ENCODE data around the gene TMEM63A.
A peak's percentile ranks its signal among the peaks of the same experiment; 100 is the strongest.

TMEM63A gene

GRCh38 chr1:225863167-225863566, 19.0 kb downstream of the TMEM63A start:
- DNase-seq = no peak

- DNase-seq = no peak
Observed at GRCh38 chr1:225862581-225862950, 19.6 kb downstream of the TMEM63A start.

GRCh38 chr1:225861834-225862580, 20.2 kb downstream of the TMEM63A start:
- DNase-seq = no peak

DNA sequence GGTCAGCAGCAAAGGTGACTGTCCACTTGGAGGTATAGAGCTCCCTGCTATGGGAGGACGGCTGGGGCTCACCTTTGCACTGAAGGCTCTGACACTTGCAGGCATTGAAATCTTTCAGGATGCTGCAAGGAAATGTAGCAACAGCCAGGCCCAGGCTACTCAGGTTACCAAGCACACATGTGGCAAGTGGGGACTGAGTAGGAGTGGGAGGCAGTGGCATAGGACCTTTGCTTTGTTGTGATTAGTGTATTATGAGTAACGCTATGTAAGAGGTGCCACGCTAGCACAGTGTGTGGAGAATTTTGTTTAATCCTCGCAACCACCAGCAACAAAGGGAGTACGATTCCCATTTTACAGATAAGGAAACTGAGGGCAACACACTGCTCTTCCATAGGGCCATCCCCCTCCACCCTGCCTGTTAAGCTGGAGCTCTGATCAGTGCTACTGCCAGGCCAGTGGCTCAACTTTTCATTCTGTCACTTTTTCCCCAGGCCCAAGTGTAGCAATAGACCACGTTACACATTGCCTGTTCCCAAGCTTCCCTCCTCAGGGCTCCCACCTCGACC, 21.2 kb downstream of the TMEM63A start:
- no peak for DNase-seq

DNA sequence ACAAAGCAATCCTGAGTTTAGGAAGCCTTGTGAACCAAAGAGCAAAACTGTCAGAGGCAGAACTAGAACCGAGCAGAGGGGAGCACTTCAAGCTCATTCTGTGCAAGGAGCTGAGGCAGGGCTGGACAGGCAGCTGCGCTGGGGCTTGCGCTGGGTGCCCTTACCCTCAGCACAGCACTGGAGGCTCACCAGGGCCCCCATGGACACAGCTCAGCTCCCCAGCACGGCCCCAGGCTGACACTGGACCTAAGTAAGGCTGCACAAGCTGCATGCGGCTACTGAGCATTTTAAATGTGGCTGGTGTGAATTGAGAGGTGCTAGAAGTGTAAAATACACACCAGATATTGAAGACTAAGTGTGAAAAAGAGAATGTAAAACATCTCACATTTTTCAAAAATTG, 22.1 kb downstream of the TMEM63A start:
- DNase-seq = no peak

DNA sequence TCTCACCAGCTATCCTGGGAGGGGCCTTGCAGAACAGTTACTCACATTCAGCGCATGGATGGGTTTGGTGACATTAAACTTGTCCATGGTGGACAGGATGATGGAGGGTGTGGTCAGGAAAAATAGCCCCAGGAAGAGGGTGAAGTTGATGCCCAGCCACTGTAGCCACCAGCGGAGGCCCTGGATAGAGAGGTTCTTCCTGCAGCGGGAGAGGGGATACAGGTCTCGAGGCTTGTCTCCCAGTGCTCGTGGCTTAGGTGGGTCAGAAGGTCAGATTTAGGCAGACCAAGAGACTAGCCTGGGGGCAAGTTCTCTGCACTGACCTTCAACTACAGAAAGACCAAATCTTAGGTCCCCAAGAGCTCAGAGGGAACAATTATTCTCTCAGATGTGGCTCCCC, 23.0 kb downstream of the TMEM63A start:
- no peak for DNase-seq

DNA sequence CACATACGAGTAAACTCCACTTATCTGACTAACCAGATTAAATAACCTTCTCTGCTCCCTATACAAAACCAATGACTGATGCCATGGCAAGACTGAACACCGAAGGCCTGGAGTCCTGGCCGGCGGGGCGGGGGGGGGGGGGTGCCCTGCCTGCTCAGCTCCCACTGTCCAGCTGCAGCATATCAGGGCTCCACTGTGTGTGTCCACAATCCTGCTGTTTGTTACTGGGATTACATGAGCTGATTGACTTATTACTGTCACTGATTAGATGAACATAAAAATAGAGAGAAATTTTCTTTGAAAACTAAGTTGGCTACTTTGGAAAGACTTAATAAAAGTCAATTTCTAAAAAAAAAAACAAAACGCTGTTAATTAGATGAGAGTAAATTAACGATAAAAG, 24.9 kb downstream of the TMEM63A start:
- no peak for DNase-seq

GRCh38 chr1:225855503-225856300, 26.5 kb downstream of the TMEM63A start:
- no peak for DNase-seq

GRCh38 chr1:225853441-225853840, 28.7 kb downstream of the TMEM63A start:
- no peak for DNase-seq

- DNase-seq = no peak
Observed at GRCh38 chr1:225852413-225853124, 29.6 kb downstream of the TMEM63A start.

DNA sequence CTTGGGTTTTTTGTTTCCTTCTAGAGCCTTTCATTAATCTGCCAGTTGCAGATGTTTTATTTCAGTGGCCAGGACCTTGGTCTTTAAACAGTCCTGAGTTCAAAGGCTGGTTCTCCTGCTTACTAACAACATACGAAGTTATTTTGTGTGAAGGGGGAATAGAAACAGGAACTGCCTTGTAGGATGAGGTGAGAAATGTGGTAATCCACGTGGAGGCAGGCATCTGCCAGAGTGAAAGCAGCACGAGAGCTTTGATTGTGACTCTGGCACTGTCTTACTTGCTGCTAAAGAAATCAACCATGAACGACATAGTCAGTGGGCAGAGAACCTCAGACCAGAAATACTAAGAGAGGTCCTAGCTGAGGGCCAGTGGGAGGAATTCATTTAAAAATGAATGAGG, 30.4 kb downstream of the TMEM63A start:
- DNase-seq = no peak

- DNase-seq = no peak
Observed at GRCh38 chr1:225850370-225850769, 31.8 kb downstream of the TMEM63A start.

DNA sequence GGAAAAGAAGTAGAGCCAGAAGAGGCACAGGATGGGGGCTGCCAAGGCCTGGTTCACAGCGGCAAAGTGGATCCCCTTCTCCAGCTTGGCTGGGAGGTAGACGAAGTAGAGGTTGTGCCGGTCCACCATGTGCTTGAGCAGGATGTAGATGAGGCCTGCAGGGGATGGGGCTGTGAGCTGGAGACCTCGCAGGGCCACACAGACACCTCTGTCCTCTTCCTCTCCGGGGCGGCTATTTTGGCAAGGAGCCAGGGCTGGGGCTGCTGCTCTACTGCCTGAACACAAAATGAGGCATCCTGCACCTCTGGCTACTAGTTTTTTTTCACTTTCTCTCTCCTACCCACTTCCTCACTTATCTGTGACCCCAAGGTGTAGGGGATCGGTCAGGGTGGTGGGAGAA, 32.3 kb downstream of the TMEM63A start:
- DNase-seq = no peak

DNA sequence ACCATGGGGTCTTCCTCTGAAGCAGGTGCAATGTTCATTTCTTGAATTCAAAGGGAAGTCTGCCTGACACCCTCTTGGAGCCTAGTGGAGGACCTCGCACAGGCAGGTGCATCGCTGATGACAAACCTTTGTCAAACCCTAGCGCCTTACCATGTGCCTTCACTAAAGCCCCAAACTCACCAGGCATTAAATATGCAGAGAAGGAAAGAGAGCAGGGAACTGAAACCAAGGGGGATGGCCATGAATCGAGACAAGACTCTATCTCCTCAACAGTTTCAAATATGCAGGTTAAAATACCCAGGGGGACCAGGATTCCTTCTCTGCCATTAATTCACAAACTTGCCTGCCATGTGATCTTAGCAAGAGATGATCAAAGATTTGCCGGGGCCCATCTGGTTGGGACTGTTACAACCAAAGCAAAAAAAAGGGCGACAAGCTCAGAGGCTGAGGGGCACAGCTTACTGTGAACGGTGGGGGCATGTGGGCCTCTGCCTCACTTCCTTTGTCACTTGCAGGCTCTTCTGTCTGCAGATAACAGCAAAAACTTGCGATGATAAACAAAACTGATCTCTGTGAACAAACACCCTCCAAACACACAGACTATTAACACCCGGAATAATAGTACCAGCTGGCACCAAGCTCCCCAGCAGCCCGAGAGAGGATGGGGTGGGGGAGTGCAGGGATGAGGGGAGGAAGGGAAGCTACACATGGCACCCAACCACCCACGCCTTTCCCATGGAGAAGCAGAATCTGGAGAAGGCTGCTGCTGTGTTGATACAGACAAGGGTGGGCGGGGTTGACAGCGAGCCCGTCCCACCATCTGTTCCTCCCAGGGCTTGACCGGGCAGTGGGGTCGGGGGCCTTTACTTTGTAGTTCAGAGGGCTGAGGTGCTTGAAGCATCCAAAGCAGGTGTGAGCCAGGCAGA, 33.9 kb downstream of the TMEM63A start:
- DNase-seq = no peak

- DNase-seq = no peak
Observed at GRCh38 chr1:225847610-225848009, 34.6 kb downstream of the TMEM63A start.

DNA sequence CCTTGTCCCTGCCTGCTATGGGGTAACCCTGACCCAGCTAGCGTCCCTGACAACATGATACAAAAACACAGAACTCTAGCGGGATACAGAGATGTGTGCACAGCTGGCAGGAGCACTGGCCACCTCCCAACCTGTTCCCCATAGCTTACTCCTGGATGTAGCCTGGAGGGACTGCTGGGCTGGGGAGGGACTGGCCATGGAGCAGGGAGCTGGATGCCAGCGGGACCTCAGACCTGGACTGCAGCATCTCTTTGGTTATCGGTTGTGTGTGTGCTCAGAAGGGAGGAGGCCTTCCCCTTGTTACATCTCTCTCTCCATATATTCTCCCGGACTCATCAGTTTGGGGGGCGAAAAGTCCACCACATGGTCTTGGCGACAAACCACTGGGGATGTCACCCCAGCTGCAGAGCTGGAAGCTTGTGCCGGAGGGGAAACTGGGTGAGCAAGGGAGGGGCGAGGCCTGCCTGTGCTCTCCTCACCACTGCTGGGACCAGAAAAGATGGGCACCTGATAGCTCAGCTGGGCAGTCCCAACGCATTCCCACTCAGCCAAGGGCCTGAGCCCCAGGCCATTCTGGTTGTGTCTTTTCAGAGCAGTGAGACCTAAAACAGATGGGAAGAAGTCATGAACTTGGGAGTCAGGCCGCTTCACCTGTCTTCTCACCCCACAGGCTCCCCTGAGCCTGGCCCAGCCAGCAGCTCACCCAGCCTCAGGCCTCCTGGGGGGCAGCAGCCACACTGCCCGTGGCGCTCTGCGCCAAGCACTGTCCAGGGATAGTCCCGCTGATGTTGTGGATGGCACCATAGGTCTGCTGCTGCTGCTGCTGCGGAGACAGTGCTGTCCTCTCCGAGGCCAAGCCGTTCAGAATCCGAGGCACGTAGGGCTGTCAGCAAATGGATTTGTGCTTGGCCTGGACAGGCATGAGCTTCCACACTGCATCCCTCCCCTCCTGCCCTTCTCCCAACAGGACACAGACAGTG, 35.6 kb downstream of the TMEM63A start:
- DNase-seq = no peak

DNA sequence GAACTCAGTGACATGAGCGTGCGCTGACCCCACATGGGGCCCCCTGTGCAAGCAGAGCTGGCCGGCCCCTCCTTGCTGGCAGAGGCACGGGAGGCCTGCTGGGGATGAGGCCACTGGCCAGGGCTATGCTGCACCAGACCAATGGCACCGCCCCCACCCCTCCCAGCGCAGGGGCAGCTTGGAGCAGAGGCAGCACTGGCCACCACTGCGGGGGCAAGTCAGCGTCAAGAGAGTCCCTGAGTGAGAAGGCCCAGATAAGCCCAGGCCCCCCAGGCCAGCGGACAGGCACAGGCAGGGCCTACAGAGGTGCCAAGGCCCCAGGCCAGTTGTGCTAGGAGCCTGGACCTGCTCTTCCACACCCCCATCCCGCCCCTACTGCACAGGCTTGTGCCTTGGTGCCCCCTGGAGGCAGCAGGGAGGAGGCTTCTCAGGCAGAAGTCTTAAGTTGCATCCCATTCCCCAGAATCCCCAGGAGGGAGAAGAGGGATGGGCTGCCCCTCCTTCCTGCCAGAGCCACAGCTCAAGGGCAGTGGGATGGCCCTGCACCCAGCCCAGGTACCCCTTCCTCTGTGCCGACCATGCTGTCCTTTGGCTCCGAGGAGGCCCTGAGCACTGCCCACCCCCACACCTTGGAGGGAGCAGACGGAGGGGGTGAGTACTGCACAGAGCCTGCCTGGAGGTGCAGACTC, 36.5 kb downstream of the TMEM63A start:
- DNase-seq = peak; percentile 75

- DNase-seq = no peak
Observed at GRCh38 chr1:225845097-225845496, 37.1 kb downstream of the TMEM63A start.

- no peak for DNase-seq
Observed at GRCh38 chr1:225844236-225845061, 37.7 kb downstream of the TMEM63A start.

DNA sequence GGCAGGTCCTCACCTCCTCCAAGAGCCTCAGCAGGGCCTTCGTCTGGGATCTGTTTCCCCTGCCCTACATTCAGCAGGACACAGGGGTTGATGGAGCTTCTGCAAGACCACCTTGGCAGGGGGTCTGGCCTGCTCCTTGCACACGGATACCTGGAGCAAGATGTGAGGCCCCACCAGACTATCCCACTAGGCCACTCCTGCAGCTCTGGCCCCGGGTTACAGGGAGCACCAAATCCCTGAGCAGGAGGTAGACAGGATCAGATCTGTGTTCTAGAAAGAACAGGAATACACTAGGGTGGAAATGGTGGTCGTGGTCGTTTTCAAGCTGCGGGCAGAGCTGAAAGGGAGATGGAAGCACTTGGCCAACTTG, 38.8 kb downstream of the TMEM63A start:
- DNase-seq = no peak

Data from activated effector memory CD4-positive, alpha-beta T cell treated with anti-CD3 and anti-CD28 coated beads, Interleukin-2, amount 50 U/mL, for 16 hours (primary cell).